NB4 (cell line): ENCODE measurements around the gene CARD9.

Source experiments
- MYC ChIP-seq: IDR thresholded peaks from 2 replicates; pipeline ENCODE4 v1.6.1; 2011; ENCODE audit warnings: low read depth, low read length
- POLR2A ChIP-seq: IDR thresholded peaks from 2 replicates; pipeline ENCODE4 v1.6.1; 2011; ENCODE audit warnings: mild to moderate bottlenecking; ENCODE audit not compliant: insufficient read length; ENCODE audit errors: extremely low read depth
- TF ChIP-seq, protein P1 (sequence below): IDR thresholded peaks from 2 replicates; pipeline ENCODE4 v1.6.1; 2011; ENCODE audit warnings: low read depth, low read length
- TF ChIP-seq, protein P2 (sequence below): IDR thresholded peaks from one replicate; pipeline ENCODE4 v1.5.1; 2012; ENCODE audit warnings: low read depth, low read length

DNA sequence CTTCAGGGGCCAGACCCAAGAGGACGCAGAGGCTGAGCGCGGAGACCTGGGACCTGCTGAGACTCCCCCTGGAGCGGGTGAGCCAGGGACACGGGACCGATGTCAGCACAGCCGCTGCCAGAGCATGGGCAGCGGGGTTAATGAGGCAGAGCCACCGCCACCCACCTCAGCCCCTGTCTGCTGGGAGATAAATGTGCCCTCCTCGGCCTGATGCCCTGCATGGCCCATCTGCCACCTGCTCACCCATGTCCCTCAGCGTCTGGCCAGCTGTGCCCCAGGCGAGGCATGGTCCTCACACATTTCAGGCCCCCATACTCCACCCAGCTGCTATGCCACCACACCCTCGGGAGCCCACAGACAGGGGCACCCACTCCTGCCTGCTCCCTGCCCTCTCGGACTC is 24.8 kb downstream of the CARD9 start:
- TF ChIP-seq, protein P1, sequence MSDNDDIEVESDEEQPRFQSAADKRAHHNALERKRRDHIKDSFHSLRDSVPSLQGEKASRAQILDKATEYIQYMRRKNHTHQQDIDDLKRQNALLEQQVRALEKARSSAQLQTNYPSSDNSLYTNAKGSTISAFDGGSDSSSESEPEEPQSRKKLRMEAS, result no peak
- TF ChIP-seq, protein P2, sequence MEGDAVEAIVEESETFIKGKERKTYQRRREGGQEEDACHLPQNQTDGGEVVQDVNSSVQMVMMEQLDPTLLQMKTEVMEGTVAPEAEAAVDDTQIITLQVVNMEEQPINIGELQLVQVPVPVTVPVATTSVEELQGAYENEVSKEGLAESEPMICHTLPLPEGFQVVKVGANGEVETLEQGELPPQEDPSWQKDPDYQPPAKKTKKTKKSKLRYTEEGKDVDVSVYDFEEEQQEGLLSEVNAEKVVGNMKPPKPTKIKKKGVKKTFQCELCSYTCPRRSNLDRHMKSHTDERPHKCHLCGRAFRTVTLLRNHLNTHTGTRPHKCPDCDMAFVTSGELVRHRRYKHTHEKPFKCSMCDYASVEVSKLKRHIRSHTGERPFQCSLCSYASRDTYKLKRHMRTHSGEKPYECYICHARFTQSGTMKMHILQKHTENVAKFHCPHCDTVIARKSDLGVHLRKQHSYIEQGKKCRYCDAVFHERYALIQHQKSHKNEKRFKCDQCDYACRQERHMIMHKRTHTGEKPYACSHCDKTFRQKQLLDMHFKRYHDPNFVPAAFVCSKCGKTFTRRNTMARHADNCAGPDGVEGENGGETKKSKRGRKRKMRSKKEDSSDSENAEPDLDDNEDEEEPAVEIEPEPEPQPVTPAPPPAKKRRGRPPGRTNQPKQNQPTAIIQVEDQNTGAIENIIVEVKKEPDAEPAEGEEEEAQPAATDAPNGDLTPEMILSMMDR, result no peak
- no peak for TF ChIP-seq POLR2A
- TF ChIP-seq MYC, result no peak
